Measurements from ENCODE around the gene PTCHD4.

DNA sequence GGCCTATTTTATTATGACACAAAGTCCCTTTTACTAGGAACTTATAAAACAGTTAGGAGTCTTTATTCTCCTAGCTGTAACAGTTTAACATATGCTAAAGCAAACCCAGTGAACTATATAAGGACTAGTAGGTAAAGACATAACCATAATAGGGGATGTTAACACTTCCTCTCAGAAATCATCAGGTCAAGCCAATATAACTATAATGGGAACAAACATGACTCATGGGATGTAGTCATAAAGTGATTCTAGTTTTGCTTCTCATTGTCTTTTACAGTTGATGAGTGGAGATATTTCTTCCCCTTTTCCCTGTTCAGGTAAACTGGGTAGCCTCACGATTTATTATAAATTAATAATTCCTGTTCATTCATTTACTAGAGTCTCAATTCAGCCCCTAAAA is 9.7 kb downstream of the PTCHD4 start:
- TF ChIP-seq, protein P1, sequence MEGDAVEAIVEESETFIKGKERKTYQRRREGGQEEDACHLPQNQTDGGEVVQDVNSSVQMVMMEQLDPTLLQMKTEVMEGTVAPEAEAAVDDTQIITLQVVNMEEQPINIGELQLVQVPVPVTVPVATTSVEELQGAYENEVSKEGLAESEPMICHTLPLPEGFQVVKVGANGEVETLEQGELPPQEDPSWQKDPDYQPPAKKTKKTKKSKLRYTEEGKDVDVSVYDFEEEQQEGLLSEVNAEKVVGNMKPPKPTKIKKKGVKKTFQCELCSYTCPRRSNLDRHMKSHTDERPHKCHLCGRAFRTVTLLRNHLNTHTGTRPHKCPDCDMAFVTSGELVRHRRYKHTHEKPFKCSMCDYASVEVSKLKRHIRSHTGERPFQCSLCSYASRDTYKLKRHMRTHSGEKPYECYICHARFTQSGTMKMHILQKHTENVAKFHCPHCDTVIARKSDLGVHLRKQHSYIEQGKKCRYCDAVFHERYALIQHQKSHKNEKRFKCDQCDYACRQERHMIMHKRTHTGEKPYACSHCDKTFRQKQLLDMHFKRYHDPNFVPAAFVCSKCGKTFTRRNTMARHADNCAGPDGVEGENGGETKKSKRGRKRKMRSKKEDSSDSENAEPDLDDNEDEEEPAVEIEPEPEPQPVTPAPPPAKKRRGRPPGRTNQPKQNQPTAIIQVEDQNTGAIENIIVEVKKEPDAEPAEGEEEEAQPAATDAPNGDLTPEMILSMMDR (IDR thresholded peaks at IDR 0.05), result no peak
- TF ChIP-seq POLR2A (IDR thresholded peaks at IDR 0.05), result no peak

Measured in heart left ventricle (tissue), 13 donors.